Caco-2 (cell line): Measurements from ENCODE around the gene RHBDF1. TPM values are rescaled to one million over a fixed set of nuclear protein-coding genes. Genes with fewer than 3 reads are reported as not detected.

Source experiments
- BruUV-seq: library from RNA; stranded (reverse); fragments of 400-500 nt; replicated peaks from 2 replicates; lab custom pipeline; 2021; lab: Mats Ljungman, UMichigan
- CTCF ChIA-PET: fragments of 300-600 bp; sonication (Branson Sonifier 250); formaldehyde crosslinking; loops from one replicate; lab custom pipeline; 2022; ENCODE audit warnings: antibody characterized with exemption; lab: Charles Lee
- POLR2A ChIA-PET: fragments of 300-600 bp; sonication (Branson Sonifier 250); formaldehyde crosslinking; loops from one replicate; lab custom pipeline; 2022; ENCODE audit warnings: antibody characterized with exemption; lab: Charles Lee
- DNase-seq, 2 experiments: peaks; one replicate each; pipeline versions ENCODE4 v3.0.0 to v3.0.0-alpha.2; 2020 to 2022
- H3K27me3 ChIP-seq: replicated peaks from 2 replicates; pipeline ENCODE4 v1.6.0; 2011; ENCODE audit warnings: low read length; ENCODE audit not compliant: control insufficient read depth, insufficient read depth
- H3K36me3 ChIP-seq: 2 replicates; pipeline ENCODE4 v1.5.1; 2011; ENCODE audit warnings: low read length; ENCODE audit not compliant: control insufficient read depth, insufficient read depth
- H3K4me1 ChIP-seq: fragments of 250-450 bp; sonication (Bioruptor Pico); 2 replicates; pipeline ENCODE4 v1.5.1; 2020; ENCODE audit warnings: mild to moderate bottlenecking
- H3K4me3 ChIP-seq: 2 replicates; pipeline ENCODE4 v1.5.1; 2011; ENCODE audit warnings: low read depth, mild to moderate bottlenecking, control low read depth, low read length
- H3K9me3 ChIP-seq: fragments of 250-450 bp; sonication (Bioruptor Pico); 2 replicates; pipeline ENCODE4 v1.5.1; 2020; ENCODE audit warnings: mild to moderate bottlenecking, moderate library complexity
- H3K27ac Mint-ChIP-seq: one replicate; pipeline ENCODE4 v1.8.0; 2022; ENCODE audit warnings: mixed read lengths; ENCODE audit not compliant: unreplicated experiment
- H3K27me3 Mint-ChIP-seq: one replicate; pipeline ENCODE4 v1.8.0; 2022; ENCODE audit warnings: mixed read lengths; ENCODE audit not compliant: insufficient read depth, unreplicated experiment
- H3K36me3 Mint-ChIP-seq: one replicate; pipeline ENCODE4 v1.8.0; 2022; ENCODE audit warnings: mild to moderate bottlenecking, mixed read lengths; ENCODE audit not compliant: insufficient read depth, unreplicated experiment
- H3K4me1 Mint-ChIP-seq: one replicate; pipeline ENCODE4 v1.8.0; 2022; ENCODE audit warnings: low read depth, mixed read lengths; ENCODE audit not compliant: unreplicated experiment
- H3K4me3 Mint-ChIP-seq: one replicate; pipeline ENCODE4 v1.8.0; 2022; ENCODE audit warnings: mild to moderate bottlenecking, moderate library complexity, mixed read lengths; ENCODE audit not compliant: unreplicated experiment
- H3K9me3 Mint-ChIP-seq: one replicate; pipeline ENCODE4 v1.8.0; 2022; ENCODE audit warnings: mixed read lengths; ENCODE audit not compliant: unreplicated experiment
- CTCF ChIP-seq, 2 experiments: fragments of 200-600 bp in 1 of 2; IDR thresholded peaks; 1 replicate in 1 of 2; 2 replicates in 1 of 2; pipeline versions ENCODE4 v1.5.1 to v1.8.0; 2011 to 2022; ENCODE audit warnings: antibody characterized with exemption in 1 of 2, control low read depth in 1 of 2, inconsistent platforms in 1 of 2, low read depth in 1 of 2, low read length in 1 of 2, mild to moderate bottlenecking in 1 of 2, moderate library complexity in 1 of 2; ENCODE audit not compliant: insufficient read depth in 1 of 2, severe bottlenecking in 1 of 2, unreplicated experiment in 1 of 2
- intact Hi-C: fragments of 100-400 bp; cut with micrococcal nuclease; formaldehyde crosslinking; loops from one replicate; pipeline ENCODE4 v1.10.0; 2022; ENCODE audit not compliant: unreplicated experiment
- total RNA-seq: library from RNA; stranded (reverse); gene quantifications from 2 replicates; pipeline ENCODE4 v1.2.3, GENCODE V29; 2022

Gene RHBDF1
- total RNA-seq, 1 experiment from 2014 or later: 62.3 TPM

- Mint-ChIP-seq H3K4me1 (no peaks in the 10 kb centered on the region), H3K27me3 (no peaks in the 10 kb centered on the region), H3K36me3 (peaks cover 32% of the 10 kb centered on the region), H3K9me3 (no peaks in the 10 kb centered on the region), H3K27ac (no peak overlapping the region), H3K4me3 (no peak overlapping the region)
- TF ChIP-seq CTCF (IDR thresholded peaks at IDR 0.05; ENCODE audit: insufficient read depth in 1 of 2, low read depth in 1 of 2, low read length in 1 of 2, severe bottlenecking in 1 of 2, unreplicated experiment in 1 of 2): no peak
- Histone ChIP-seq H3K36me3 (no peaks in the 10 kb centered on the region; the same call in none of the 2 replicates), H3K4me1 (no peaks in the 10 kb centered on the region), H3K4me3 (no peak overlapping the region), H3K9me3 (no peaks in the 10 kb centered on the region), H3K27me3 (no peaks in the 10 kb centered on the region)
- no peak for DNase-seq
- no TSS peak for BruUV-seq
- CTCF ChIA-PET: interaction anchor here (1.6 kb wide), 1 partner anchor 39 kb away, joined by 4 read pairs; no protein-coding TSS in a partner anchor
- POLR2A ChIA-PET: no interaction called here
- intact Hi-C loops: no loop called here
These were observed 32.5 kb upstream of the RHBDF1 start for GRCh38 chr16:104928-105327.

GRCh38 chr16:104355-104754, 31.9 kb upstream of the RHBDF1 start:
- no peaks in the 10 kb centered on the region for H3K9me3 ChIP-seq
- no peak overlapping the region for H3K4me3 Mint-ChIP-seq
- intact Hi-C loops: no loop called here
- no peak for DNase-seq
- H3K27me3 ChIP-seq: no peaks in the 10 kb centered on the region
- H3K36me3 ChIP-seq: no peaks in the 10 kb centered on the region; the same call in none of the 2 replicates
- H3K27ac Mint-ChIP-seq: no peak overlapping the region
- H3K9me3 Mint-ChIP-seq: no peaks in the 10 kb centered on the region
- TF ChIP-seq CTCF (IDR thresholded peaks at IDR 0.05; ENCODE audit: insufficient read depth in 1 of 2, low read depth in 1 of 2, low read length in 1 of 2, severe bottlenecking in 1 of 2, unreplicated experiment in 1 of 2): no peak
- no peak overlapping the region for H3K4me3 ChIP-seq
- no TSS peak for BruUV-seq
- H3K4me1 Mint-ChIP-seq: no peaks in the 10 kb centered on the region
- no peaks in the 10 kb centered on the region for H3K27me3 Mint-ChIP-seq
- H3K36me3 Mint-ChIP-seq: peaks cover 30% of the 10 kb centered on the region
- CTCF ChIA-PET: interaction anchor here (1.6 kb wide), 1 partner anchor 38 kb away, joined by 4 read pairs; no protein-coding TSS in a partner anchor
- no peaks in the 10 kb centered on the region for H3K4me1 ChIP-seq
- POLR2A ChIA-PET: no interaction called here

- H3K4me3 Mint-ChIP-seq: no peak overlapping the region
- POLR2A ChIA-PET: no interaction called here
- no peak for DNase-seq
- no peaks in the 10 kb centered on the region; the same call in none of the 2 replicates for H3K36me3 ChIP-seq
- peaks cover 28% of the 10 kb centered on the region for H3K36me3 Mint-ChIP-seq
- H3K9me3 Mint-ChIP-seq: no peaks in the 10 kb centered on the region
- no peaks in the 10 kb centered on the region for H3K9me3 ChIP-seq
- H3K4me3 ChIP-seq: no peak overlapping the region
- TF ChIP-seq CTCF (IDR thresholded peaks at IDR 0.05; ENCODE audit: insufficient read depth in 1 of 2, low read depth in 1 of 2, low read length in 1 of 2, severe bottlenecking in 1 of 2, unreplicated experiment in 1 of 2): no peak
- intact Hi-C loops: no loop called here
- CTCF ChIA-PET: no interaction called here
- H3K27me3 Mint-ChIP-seq: no peaks in the 10 kb centered on the region
- no TSS peak for BruUV-seq
- H3K4me1 ChIP-seq: no peaks in the 10 kb centered on the region
- no peaks in the 10 kb centered on the region for H3K27me3 ChIP-seq
- no peaks in the 10 kb centered on the region for H3K4me1 Mint-ChIP-seq
- no peak overlapping the region for H3K27ac Mint-ChIP-seq
These were observed 29.8 kb upstream of the RHBDF1 start for GRCh38 chr16:102060-102855.
